RWPE2 (cell line): ENCODE results near the gene KRTAP19-3.

Experiments used
- ATAC-seq: fragments of 200-7000 bp; cut with Tn5 transposase; 3 replicates; pipeline ENCODE4 v1.9.1; 2021; ENCODE audit warnings: low read depth
- DNase-seq: peaks from one replicate; pipeline ENCODE4 v3.0.0-alpha.2; 2020; ENCODE audit warnings: low spot score
- H3K27ac ChIP-seq: fragments of 450-650 bp; 2 replicates; pipeline ENCODE4 v1.5.1; 2017; ENCODE audit warnings: mild to moderate bottlenecking; ENCODE audit not compliant: poor library complexity, severe bottlenecking
- H3K27me3 ChIP-seq: fragments of 250-450 bp; sonication (Bioruptor Pico); 2 replicates; pipeline ENCODE4 v1.5.1; 2021; ENCODE audit warnings: mild to moderate bottlenecking, moderate library complexity; ENCODE audit not compliant: insufficient read depth, poor library complexity, severe bottlenecking
- H3K36me3 ChIP-seq: fragments of 250-450 bp; sonication (Bioruptor Pico); 2 replicates; pipeline ENCODE4 v1.5.1; 2020; ENCODE audit warnings: low read depth, mild to moderate bottlenecking, moderate library complexity
- H3K4me1 ChIP-seq: fragments of 250-450 bp; sonication (Bioruptor Pico); 2 replicates; pipeline ENCODE4 v1.5.1; 2021; ENCODE audit warnings: mild to moderate bottlenecking, moderate library complexity; ENCODE audit not compliant: insufficient read depth, poor library complexity, severe bottlenecking
- H3K4me3 ChIP-seq: fragments of 250-450 bp; sonication (Bioruptor Pico); 2 replicates; pipeline ENCODE4 v1.5.1; 2021; ENCODE audit warnings: mild to moderate bottlenecking, moderate library complexity; ENCODE audit not compliant: severe bottlenecking
- H3K9me3 ChIP-seq: fragments of 250-450 bp; sonication (Bioruptor Pico); 2 replicates; pipeline ENCODE4 v1.5.1; 2021; ENCODE audit warnings: mild to moderate bottlenecking, moderate library complexity; ENCODE audit not compliant: severe bottlenecking
- TF ChIP-seq, protein P1 (sequence below): fragments of 450-650 bp; IDR thresholded peaks from one replicate; pipeline ENCODE4 v1.5.1; 2017; ENCODE audit warnings: mild to moderate bottlenecking, moderate library complexity; ENCODE audit not compliant: poor library complexity, severe bottlenecking

KRTAP19-3 gene

DNA sequence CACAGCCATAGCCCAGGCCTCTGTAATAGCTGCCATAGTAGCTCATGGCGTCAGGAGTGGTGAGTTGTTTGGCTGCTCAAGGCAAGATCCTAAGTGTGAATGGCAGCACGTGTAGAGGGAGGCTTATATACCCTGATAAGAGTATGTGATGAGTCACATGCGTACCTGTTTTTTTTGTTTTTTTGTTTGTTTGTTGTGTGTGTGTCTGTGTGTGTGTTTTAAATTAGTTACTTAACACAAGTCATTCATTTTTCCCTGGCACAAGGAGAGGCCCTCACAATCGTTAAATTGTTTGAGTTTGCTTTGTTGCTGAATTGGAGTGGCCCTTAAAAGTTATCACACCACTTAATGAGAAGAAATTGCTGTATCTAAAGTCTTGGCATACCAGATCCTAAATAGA is 5.3 kb upstream of the KRTAP19-3 start, which contains the start of gene KRTAP19-4:
TSS of gene KRTAP19-4 (minus strand) at position 101 of the 400 bp plus-strand sequence. CDS start at position 46, 55 bp downstream.
- H3K36me3 ChIP-seq = no peaks in the 10 kb centered on the region
- H3K4me3 ChIP-seq = no peak within 1 kb of the TSS
- no peaks in the 10 kb centered on the region for H3K9me3 ChIP-seq
- H3K27me3 ChIP-seq = no peaks in the 10 kb centered on the region
- DNase-seq (no peak), ATAC-seq (no peak)
- H3K4me1 ChIP-seq = no peaks in the 10 kb centered on the region
- TF ChIP-seq, protein P1, sequence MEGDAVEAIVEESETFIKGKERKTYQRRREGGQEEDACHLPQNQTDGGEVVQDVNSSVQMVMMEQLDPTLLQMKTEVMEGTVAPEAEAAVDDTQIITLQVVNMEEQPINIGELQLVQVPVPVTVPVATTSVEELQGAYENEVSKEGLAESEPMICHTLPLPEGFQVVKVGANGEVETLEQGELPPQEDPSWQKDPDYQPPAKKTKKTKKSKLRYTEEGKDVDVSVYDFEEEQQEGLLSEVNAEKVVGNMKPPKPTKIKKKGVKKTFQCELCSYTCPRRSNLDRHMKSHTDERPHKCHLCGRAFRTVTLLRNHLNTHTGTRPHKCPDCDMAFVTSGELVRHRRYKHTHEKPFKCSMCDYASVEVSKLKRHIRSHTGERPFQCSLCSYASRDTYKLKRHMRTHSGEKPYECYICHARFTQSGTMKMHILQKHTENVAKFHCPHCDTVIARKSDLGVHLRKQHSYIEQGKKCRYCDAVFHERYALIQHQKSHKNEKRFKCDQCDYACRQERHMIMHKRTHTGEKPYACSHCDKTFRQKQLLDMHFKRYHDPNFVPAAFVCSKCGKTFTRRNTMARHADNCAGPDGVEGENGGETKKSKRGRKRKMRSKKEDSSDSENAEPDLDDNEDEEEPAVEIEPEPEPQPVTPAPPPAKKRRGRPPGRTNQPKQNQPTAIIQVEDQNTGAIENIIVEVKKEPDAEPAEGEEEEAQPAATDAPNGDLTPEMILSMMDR = no peak
- no peak within 1 kb of the TSS for H3K27ac ChIP-seq

DNA sequence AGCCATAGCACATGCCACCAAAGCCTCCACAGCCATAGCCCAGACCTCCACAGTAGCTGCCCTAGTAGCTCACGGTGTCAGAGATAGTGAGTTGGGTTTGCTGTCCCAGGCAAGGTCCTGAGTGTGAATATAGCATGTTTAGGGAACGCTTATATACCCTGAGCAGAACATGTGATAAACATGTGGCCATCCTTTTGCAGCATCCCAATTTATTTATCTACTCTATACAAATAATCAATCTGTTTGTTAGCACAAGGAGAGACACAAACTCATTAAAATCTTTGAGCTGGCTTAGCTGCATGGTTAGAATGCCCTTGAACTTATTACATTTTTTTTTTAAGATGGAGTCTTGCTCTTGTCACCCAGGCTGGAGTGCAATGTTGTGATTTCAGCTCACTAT is 4.5 kb downstream of the KRTAP19-3 start, which contains the start of gene KRTAP19-2:
TSS of gene KRTAP19-2 (minus strand) at position 101 of the 400 bp plus-strand sequence. CDS start at position 13, 88 bp downstream.
- TF ChIP-seq, protein P1 = no peak
- H3K4me3 ChIP-seq = no peak within 1 kb of the TSS
- no peaks in the 10 kb centered on the region for H3K9me3 ChIP-seq
- no peaks in the 10 kb centered on the region for H3K36me3 ChIP-seq
- no peak for ATAC-seq
- DNase-seq = no peak
- H3K27ac ChIP-seq = no peak within 1 kb of the TSS
- no peaks in the 10 kb centered on the region for H3K27me3 ChIP-seq
- no peaks in the 10 kb centered on the region for H3K4me1 ChIP-seq

DNA sequence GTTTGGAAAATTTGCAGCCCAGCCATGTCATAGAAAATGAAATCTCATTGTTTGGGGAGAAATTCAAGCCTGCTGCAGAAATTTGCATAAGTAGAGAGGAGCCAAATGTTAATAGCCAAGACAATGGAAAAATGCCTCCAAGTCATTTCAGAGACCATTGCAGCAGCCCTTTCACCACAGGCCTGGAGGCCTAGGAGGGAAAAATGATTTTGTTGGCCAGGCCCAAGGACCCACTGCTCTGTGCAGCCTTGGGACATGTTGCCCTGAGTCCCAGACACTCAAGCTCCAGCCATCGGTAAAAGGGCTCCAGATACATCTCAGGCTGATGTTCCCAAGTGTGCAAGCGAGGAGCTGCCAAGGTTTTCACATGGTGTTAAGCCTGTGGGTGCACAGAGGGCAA is 5.6 kb downstream of the KRTAP19-3 start:
- H3K27me3 ChIP-seq = no peaks in the 10 kb centered on the region
- no peak overlapping the region for H3K4me3 ChIP-seq
- H3K4me1 ChIP-seq = no peaks in the 10 kb centered on the region
- H3K36me3 ChIP-seq = no peaks in the 10 kb centered on the region
- no peak overlapping the region for H3K27ac ChIP-seq
- no peak for DNase-seq
- no peak for ATAC-seq
- H3K9me3 ChIP-seq = no peaks in the 10 kb centered on the region
- TF ChIP-seq, protein P1 = no peak

DNA sequence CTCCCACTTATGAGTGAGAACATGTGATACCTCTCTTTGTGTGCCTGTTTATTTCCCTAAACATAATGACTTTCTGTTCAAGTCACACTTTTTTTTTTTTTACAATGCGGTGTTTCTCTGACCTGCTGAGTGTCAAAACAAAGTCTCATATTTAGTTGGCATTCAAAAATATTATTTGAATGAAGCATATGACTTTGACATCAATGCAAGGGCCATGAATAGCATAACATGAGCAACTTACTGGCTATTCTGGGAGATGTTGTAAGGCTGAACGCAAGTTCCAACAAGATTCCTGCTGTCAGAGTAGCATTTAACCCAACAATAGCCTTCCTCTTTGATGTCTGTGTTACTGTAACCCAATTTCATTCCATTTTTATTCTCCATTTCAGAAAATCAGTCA is 9.7 kb downstream of the KRTAP19-3 start:
- no peaks in the 10 kb centered on the region for H3K36me3 ChIP-seq
- TF ChIP-seq, protein P1 = no peak
- no peak for DNase-seq

DNA sequence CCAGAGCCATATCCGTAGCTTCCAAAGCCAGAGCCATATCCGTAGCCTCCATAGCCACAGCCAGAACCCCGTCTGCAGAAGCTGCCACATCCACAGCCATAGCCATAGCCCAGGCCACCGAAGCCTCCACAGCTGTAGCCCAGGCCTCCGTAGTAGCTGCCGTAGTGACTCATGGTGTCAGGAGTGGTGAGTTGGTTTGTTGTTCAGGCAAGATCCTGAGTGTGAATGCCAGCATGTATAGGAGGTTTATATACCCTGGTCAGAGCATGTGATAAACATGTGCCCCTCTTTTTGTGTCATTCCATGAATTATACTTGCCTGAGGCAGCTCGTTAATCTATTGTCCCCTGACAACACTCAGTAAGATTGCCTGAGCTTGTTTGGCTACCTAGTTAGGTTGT is 11.7 kb downstream of the KRTAP19-3 start, which contains the start of gene KRTAP19-1:
TSS of gene KRTAP19-1 (minus strand) at position 223 of the 400 bp plus-strand sequence. CDS start at position 173, 50 bp downstream.
- Histone ChIP-seq H3K36me3 (no peaks in the 10 kb centered on the region), H3K4me3 (no peak within 1 kb of the TSS), H3K9me3 (no peaks in the 10 kb centered on the region), H3K4me1 (no peaks in the 10 kb centered on the region), H3K27me3 (no peaks in the 10 kb centered on the region), H3K27ac (no peak within 1 kb of the TSS)
- TF ChIP-seq, protein P1 = no peak
- ATAC-seq (no peak), DNase-seq (no peak)

More for the DNA sequence above, 9.7 kb downstream of the KRTAP19-3 start:
- peak; percentile 44; the same call in 1 of the 3 replicates for ATAC-seq
- H3K27me3 ChIP-seq = no peaks in the 10 kb centered on the region
- H3K27ac ChIP-seq = no peak overlapping the region
- no peaks in the 10 kb centered on the region for H3K9me3 ChIP-seq
- no peak overlapping the region for H3K4me3 ChIP-seq
- no peaks in the 10 kb centered on the region for H3K4me1 ChIP-seq
